Caco-2 (cell line): Measurements from ENCODE around the gene SRMS. TPM values are rescaled to one million over a fixed set of nuclear protein-coding genes. Genes with fewer than 3 reads are reported as not detected.

Experiments used
- BruUV-seq: library from RNA; stranded (reverse); fragments of 400-500 nt; replicated peaks from 2 replicates; lab custom pipeline; 2021; lab: Mats Ljungman, UMichigan
- CTCF ChIA-PET: fragments of 300-600 bp; sonication (Branson Sonifier 250); formaldehyde crosslinking; loops from one replicate; lab custom pipeline; 2022; ENCODE audit warnings: antibody characterized with exemption; lab: Charles Lee
- POLR2A ChIA-PET: fragments of 300-600 bp; sonication (Branson Sonifier 250); formaldehyde crosslinking; loops from one replicate; lab custom pipeline; 2022; ENCODE audit warnings: antibody characterized with exemption; lab: Charles Lee
- DNase-seq, 2 experiments: peaks; one replicate each; pipeline versions ENCODE4 v3.0.0 to v3.0.0-alpha.2; 2020 to 2022
- H3K27me3 ChIP-seq: replicated peaks from 2 replicates; pipeline ENCODE4 v1.6.0; 2011; ENCODE audit warnings: low read length; ENCODE audit not compliant: control insufficient read depth, insufficient read depth
- H3K36me3 ChIP-seq: 2 replicates; pipeline ENCODE4 v1.5.1; 2011; ENCODE audit warnings: low read length; ENCODE audit not compliant: control insufficient read depth, insufficient read depth
- H3K4me1 ChIP-seq: fragments of 250-450 bp; sonication (Bioruptor Pico); 2 replicates; pipeline ENCODE4 v1.5.1; 2020; ENCODE audit warnings: mild to moderate bottlenecking
- H3K4me3 ChIP-seq: 2 replicates; pipeline ENCODE4 v1.5.1; 2011; ENCODE audit warnings: low read depth, mild to moderate bottlenecking, control low read depth, low read length
- H3K9me3 ChIP-seq: fragments of 250-450 bp; sonication (Bioruptor Pico); 2 replicates; pipeline ENCODE4 v1.5.1; 2020; ENCODE audit warnings: mild to moderate bottlenecking, moderate library complexity
- H3K27ac Mint-ChIP-seq: one replicate; pipeline ENCODE4 v1.8.0; 2022; ENCODE audit warnings: mixed read lengths; ENCODE audit not compliant: unreplicated experiment
- H3K27me3 Mint-ChIP-seq: one replicate; pipeline ENCODE4 v1.8.0; 2022; ENCODE audit warnings: mixed read lengths; ENCODE audit not compliant: insufficient read depth, unreplicated experiment
- H3K36me3 Mint-ChIP-seq: one replicate; pipeline ENCODE4 v1.8.0; 2022; ENCODE audit warnings: mild to moderate bottlenecking, mixed read lengths; ENCODE audit not compliant: insufficient read depth, unreplicated experiment
- H3K4me1 Mint-ChIP-seq: one replicate; pipeline ENCODE4 v1.8.0; 2022; ENCODE audit warnings: low read depth, mixed read lengths; ENCODE audit not compliant: unreplicated experiment
- H3K4me3 Mint-ChIP-seq: one replicate; pipeline ENCODE4 v1.8.0; 2022; ENCODE audit warnings: mild to moderate bottlenecking, moderate library complexity, mixed read lengths; ENCODE audit not compliant: unreplicated experiment
- H3K9me3 Mint-ChIP-seq: one replicate; pipeline ENCODE4 v1.8.0; 2022; ENCODE audit warnings: mixed read lengths; ENCODE audit not compliant: unreplicated experiment
- CTCF ChIP-seq, 2 experiments: fragments of 200-600 bp in 1 of 2; IDR thresholded peaks; 1 replicate in 1 of 2; 2 replicates in 1 of 2; pipeline versions ENCODE4 v1.5.1 to v1.8.0; 2011 to 2022; ENCODE audit warnings: antibody characterized with exemption in 1 of 2, control low read depth in 1 of 2, inconsistent platforms in 1 of 2, low read depth in 1 of 2, low read length in 1 of 2, mild to moderate bottlenecking in 1 of 2, moderate library complexity in 1 of 2; ENCODE audit not compliant: insufficient read depth in 1 of 2, severe bottlenecking in 1 of 2, unreplicated experiment in 1 of 2
- intact Hi-C: fragments of 100-400 bp; cut with micrococcal nuclease; formaldehyde crosslinking; loops from one replicate; pipeline ENCODE4 v1.10.0; 2022; ENCODE audit not compliant: unreplicated experiment
- total RNA-seq: library from RNA; stranded (reverse); gene quantifications from 2 replicates; pipeline ENCODE4 v1.2.3, GENCODE V29; 2022

Gene SRMS
- total RNA-seq, 1 experiment from 2014 or later, result not detected

GRCh38 chr20:63500902-63501817 is 46.4 kb downstream of the SRMS start:
- DNase-seq, result peak in 1 of 2 experiments; percentile 47
- intact Hi-C loops, result no loop called here
- BruUV-seq, result no TSS peak
- POLR2A ChIA-PET, result no interaction called here
- no peaks in the 10 kb centered on the region for H3K36me3 ChIP-seq
- Mint-ChIP-seq H3K27ac (no peak overlapping the region), H3K4me1 (no peaks in the 10 kb centered on the region), H3K9me3 (no peaks in the 10 kb centered on the region), H3K36me3 (no peaks in the 10 kb centered on the region), H3K27me3 (no peaks in the 10 kb centered on the region), H3K4me3 (peak overlapping the region; percentile 66)
- peaks cover 6% of the 10 kb centered on the region; the same call in 1 of the 2 replicates for H3K4me1 ChIP-seq
- no peaks in the 10 kb centered on the region for H3K27me3 ChIP-seq
- CTCF ChIA-PET, result no interaction called here
- no peak for TF ChIP-seq CTCF (IDR thresholded peaks at IDR 0.05; ENCODE audit: insufficient read depth in 1 of 2, low read depth in 1 of 2, low read length in 1 of 2, severe bottlenecking in 1 of 2, unreplicated experiment in 1 of 2)
- H3K9me3 ChIP-seq, result no peaks in the 10 kb centered on the region
- H3K4me3 ChIP-seq, result no peak overlapping the region

- Mint-ChIP-seq H3K9me3 (no peaks in the 10 kb centered on the region), H3K4me3 (peak overlapping the region; percentile 66), H3K27ac (no peak overlapping the region), H3K4me1 (no peaks in the 10 kb centered on the region), H3K27me3 (no peaks in the 10 kb centered on the region), H3K36me3 (no peaks in the 10 kb centered on the region)
- Histone ChIP-seq H3K36me3 (no peaks in the 10 kb centered on the region), H3K4me1 (peaks cover 6% of the 10 kb centered on the region; the same call in 1 of the 2 replicates), H3K9me3 (no peaks in the 10 kb centered on the region), H3K4me3 (no peak overlapping the region), H3K27me3 (no peaks in the 10 kb centered on the region)
- ChIA-PET POLR2A (no interaction called here), CTCF (no interaction called here)
- intact Hi-C loops, result no loop called here
- peak in 1 of 2 experiments; percentile 47 for DNase-seq
- BruUV-seq, result no TSS peak
- no peak for TF ChIP-seq CTCF (IDR thresholded peaks at IDR 0.05; ENCODE audit: insufficient read depth in 1 of 2, low read depth in 1 of 2, low read length in 1 of 2, severe bottlenecking in 1 of 2, unreplicated experiment in 1 of 2)
Measured at GRCh38 chr20:63500151-63500901, 47.2 kb downstream of the SRMS start.

- peak overlapping the region; percentile 58 for H3K4me3 ChIP-seq
- no TSS peak for BruUV-seq
- ChIA-PET CTCF (no interaction called here), POLR2A (no interaction called here)
- no peaks in the 10 kb centered on the region for H3K4me1 Mint-ChIP-seq
- H3K4me1 ChIP-seq, result peaks cover 6% of the 10 kb centered on the region; the same call in 1 of the 2 replicates
- no peaks in the 10 kb centered on the region for H3K36me3 Mint-ChIP-seq
- no peaks in the 10 kb centered on the region for H3K36me3 ChIP-seq
- intact Hi-C loops, result no loop called here
- H3K27me3 ChIP-seq, result no peaks in the 10 kb centered on the region
- DNase-seq, result peak in 1 of 2 experiments; percentile 50
- no peaks in the 10 kb centered on the region for H3K9me3 Mint-ChIP-seq
- no peak overlapping the region for H3K27ac Mint-ChIP-seq
- peak overlapping the region; percentile 66 for H3K4me3 Mint-ChIP-seq
- no peaks in the 10 kb centered on the region for H3K9me3 ChIP-seq
- TF ChIP-seq CTCF (IDR thresholded peaks at IDR 0.05; ENCODE audit: insufficient read depth in 1 of 2, low read depth in 1 of 2, low read length in 1 of 2, severe bottlenecking in 1 of 2, unreplicated experiment in 1 of 2), result no peak
- H3K27me3 Mint-ChIP-seq, result no peaks in the 10 kb centered on the region
Measured at GRCh38 chr20:63499338-63499969, 48.1 kb downstream of the SRMS start.
